HG03457 (cell line): ENCODE results near the gene NMNAT3.
"Not testable (repeated sequence)": the region's sequence is repeated elsewhere in the genome, so short reads cannot be mapped to it uniquely, and the experiment has no call there.

ENCODE experiments used
- ATAC-seq: cut with Tn5 transposase; IDR thresholded peaks from one replicate; pipeline ENCODE4 v1.9.1; 2021; ENCODE audit warnings: moderate number of reproducible peaks; ENCODE audit not compliant: unreplicated experiment

Gene NMNAT3

DNA sequence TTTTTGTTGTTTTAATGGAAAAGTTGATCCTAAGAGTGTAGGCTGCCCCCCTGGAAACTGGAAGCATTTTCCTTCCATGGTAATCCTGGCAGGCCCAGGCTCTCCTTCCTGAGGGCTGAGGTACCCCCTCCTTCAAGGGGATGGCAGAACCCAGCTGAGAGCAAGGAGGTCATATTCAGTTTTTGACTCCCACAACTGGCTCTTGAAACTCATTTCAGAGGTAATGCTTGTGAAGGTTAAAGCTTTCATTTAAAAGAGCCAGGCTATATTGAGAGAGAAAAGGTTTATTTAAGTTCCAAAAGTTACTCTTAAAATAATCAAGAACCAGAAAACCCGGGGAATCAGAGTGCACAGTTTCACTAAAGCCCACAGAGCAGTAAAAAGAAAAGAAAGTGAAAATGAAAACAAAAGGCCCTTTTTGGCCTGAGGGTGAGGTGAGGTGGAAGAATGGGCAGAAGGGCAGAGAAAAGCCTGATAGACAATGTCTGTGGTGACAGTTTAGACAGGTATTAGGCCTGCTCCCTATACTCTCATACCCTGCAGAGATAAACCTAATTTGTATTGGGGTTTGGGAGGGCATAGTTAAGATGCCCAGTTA is 91.3 kb downstream of the NMNAT3 start:
- no peak for ATAC-seq

DNA sequence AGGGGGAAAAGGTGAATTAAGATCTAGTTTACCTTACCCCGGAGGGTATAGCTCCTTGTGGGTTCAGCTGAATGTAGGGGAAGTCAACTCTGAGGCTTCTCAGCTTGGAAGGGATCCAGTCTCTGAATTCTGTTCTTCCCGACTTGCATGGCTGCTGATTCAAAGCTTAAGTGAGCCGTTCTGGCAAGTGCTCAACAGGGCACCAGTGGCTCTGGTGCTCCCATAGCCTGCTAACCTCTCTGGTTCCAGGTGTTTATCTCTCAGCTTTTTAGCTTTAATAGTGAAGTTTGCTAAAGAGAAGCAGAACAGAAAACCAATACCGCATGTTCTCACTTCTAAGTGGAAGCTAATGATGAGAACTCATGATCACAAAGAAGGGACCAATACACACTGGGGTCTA is 92.0 kb downstream of the NMNAT3 start:
- ATAC-seq: no peak

DNA sequence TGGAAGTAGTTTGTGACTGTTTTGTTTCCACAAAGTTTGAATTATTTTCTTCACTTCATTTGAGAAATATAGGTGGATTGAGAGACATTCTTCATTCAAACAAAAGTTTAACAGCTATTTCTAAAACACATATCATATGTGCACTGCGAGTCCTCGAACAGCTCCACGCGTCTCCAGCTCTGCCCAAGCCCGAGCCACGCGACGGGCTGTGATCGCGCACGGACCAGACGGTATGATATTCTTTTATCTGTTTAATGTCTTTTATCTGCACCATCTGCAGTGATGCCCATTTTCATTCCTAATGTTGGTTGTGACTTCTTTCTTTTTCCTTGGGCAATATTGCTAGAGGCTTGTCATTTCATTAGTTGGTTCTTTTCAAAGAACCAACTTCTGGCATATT is 94.1 kb downstream of the NMNAT3 start:
- ATAC-seq: not testable (repeated sequence)

DNA sequence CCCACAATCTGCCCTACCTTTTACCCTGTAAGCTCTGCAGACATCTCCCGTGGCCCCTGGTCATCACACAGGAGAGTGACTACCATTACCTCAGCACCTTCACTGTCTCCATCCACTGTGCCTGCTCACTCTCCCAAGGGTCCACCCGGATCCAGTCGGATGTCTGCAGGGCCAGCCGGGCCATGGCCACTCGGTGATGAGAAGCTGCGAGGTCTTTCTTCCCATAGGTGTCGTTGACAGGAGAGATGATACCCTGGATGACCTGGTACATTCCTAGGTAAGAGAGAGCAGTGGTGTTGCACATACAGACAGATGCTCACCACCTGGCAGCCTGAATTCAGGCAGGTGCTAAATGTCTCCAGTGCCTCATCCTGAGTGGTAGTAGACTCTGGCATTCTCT is 99.0 kb downstream of the NMNAT3 start:
- no peak for ATAC-seq

DNA sequence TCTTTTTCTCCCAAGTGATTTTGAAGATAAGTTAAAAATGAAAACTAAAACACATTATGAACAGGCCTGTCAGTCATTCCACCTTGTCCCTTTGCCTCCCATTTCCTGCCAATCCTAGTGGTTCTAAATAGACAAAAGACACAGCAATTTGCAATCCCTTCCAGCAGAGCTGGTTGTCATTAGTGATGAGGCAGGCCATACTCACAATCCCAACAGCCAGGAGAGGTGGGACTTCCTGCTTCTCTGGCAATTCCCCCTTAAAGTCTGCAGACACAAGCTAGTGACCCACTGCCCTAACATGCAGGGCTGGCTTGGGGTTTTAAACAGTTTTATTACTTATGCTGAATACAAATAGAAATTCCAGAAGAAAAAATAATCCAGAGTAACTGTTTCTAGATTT is 99.9 kb downstream of the NMNAT3 start:
- no peak for ATAC-seq

DNA sequence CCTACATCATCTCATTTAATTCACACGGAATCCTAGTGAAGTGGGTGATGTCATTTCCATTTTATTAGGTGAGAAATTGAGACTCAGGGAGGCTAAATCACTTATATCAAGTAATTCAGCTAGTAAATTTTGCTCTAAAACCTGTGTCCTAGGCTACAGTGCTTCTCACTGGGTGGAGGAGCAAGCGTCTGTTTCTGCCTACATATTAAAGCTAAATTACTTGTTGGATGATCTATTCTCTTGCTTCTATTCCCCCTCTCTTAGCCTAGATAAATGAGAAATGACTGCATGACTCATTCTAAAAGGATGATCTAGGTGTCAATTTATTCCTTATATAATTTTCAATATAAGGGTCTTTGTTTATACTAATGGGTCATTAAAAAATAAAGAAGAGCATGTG is 100.4 kb downstream of the NMNAT3 start:
- ATAC-seq: no peak

DNA sequence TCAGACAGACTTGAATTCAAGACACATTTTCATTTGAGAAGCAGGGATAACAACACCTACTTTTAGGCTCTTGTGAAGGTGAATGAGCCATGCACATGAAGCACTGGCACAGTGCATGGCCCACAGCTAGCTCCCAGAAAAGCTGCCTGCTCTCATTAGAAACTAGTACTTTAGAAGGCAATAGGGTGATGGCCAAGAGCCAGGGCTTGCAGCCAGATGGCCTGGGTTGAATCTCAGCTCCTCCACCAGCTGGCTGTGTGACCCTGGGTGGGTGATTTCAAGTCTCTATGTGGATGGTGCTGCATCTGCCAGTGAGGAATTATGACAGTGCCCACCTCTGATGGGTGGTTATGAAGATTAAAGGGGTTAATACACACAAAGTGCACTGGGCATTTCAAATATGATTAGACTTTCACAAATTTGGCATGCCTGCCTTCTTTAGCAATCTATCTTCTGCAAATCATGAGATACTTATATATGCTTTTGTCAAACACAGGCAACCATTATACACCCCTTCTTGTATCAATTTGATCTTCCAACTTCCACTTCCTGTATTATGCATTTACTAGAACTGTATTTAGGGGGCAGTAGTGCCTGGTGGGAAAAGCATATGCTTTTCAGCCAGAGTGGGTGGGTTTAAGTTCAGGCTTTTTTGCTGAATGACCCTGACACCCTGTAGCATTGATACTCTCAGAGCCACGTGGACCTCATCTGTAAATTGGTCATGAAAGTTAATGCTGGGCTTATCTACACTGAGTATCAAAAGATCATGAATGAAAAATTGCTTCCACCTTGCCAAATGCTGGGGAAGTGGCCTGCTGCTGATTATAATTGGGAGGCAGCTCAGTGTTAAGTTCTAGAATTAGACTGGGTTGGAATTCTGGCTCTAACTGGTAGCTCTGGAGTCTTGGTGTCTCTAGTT is 103.5 kb downstream of the NMNAT3 start:
- no peak for ATAC-seq

DNA sequence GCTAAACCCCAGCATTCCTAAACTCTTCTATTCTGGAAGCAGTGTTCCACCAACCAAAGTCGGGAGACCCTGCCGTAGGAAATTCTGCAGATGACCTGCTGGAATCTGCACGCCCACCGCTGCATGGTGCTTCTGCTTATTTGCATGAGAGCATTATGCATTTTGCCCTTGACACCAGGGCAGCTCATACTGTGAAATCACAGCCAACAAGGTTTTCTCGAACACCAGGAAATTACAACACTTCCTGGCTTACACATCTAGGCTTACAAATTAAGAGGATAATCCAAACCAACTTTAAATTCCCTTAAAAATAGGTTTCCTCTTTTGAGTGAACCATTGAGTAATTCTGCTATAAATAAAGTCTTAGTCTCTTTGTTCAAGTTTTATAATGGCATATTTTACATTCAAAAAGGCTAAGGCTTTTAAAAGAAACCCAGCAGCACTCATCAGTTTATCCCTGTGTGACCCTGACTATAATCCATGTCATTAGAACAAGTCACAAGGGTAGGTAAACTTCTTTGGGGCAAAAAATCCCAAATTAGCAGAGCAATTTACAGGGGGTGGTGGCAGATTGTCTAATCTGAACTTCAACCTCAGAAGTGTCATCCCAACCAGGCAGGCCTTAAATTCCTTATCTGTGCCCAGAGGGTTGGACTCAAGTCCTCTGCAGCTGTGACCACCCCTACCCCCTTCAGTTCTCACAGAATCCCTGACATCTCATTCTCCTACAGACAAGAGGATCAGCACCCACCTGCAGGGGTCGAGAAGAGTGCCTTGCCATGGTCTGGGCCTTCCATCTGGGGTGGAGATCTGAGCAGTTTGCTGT is 104.7 kb downstream of the NMNAT3 start:
- ATAC-seq: no peak

DNA sequence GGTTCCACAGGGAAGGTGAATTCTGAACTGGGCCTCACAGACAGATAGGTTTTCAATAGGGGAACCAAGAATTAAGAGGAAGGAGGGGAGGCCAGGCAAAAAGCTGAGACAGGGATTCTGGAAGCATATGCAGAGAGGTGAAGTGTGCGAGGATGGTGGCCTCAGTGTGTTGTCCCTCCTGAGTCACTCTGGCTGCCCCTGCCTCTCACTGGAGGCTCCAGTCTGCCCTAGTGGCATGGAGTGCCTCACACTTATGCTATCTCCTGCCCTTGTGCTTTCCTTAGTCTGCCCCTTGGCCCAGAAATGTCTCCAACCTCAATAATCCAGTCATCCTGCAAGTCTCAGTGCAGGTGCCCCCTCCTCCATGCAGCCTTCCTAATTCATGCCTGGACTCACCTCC is 106.1 kb downstream of the NMNAT3 start:
- ATAC-seq: no peak

DNA sequence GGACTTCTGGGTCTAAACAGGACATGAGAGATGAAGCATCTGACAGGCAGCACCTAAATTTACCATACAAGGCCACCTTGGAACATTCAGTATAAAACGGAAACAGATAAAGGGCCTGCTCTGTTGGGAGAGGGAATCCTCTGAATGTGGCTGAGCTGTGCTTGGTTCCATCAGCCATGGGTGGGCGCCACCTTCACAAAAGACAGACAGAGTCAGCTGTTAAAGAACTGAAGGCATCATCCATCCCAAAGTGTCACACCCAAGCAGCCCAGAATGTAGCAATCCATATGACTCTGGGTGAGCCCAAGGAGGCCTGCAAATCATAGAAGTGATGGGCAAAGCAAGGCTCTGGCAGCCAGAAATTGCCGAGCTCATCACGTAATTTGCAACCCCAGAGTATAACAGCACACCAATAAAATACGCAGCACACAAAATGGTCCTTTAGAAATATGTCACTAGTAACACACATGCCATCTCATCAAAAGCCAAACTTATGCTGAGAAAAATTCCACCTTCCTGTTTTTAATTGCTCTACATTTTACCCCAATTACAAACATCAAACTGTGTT is 113.4 kb downstream of the NMNAT3 start:
- no peak for ATAC-seq

DNA sequence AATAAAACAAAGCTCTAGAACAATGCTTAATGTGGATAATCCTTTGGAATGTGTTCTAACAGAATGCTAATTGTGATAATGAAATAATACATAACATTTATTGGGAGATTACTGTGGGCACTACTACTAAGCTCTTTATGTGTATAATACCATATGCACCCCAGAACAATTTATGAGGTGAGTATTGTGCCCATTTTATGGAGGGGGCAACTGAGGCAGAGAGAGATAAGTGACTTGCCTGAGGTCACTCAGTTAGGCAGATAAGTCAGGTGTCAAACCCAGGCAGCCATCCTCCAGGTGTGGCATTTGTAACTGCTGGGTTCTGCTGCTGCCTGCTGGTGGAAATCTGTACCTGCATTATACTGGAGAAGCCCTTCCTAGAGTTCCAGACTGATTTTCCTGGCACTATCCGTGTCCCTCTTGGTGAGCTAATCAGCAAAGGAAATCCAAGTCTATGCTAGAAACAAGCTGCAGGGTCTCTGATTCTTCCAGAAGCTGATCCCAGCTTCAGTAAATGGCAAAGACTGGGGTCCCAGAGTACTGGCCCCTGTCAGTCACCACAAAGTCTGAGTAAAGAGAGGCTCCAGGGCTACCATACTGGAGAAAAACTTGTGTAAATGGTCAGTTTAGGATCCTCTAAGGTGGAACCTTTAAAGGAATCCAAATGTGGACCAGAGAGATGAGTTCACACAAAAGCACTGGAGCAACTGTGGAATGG is 115.7 kb downstream of the NMNAT3 start:
- no peak for ATAC-seq

DNA sequence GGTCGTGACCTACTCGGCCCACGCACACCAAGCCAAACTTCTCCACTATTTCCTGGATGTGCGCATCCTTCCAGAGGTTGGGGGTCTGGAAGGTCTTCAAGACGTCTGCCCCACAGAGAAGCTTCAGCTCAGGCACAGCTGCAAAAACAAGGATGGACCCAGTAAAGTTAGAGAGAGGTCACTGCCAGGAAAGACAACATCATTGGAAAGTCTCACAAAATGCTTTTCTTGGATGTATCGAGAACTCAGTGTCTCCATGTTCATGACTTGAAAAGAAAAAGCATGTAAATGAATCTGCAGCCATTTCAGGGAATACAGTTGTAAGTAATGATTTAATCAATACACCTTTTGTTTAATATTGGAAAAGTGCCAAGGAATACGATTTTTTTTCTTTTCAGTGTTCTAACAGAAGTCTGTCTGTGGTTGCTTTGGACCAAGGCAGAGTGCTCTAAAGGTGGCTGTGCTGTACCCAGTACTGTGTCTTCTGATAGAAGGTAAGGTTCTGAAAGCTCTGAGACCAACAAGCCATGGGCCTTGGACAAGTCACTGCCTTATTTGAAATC is 116.4 kb downstream of the NMNAT3 start:
- ATAC-seq: no peak

DNA sequence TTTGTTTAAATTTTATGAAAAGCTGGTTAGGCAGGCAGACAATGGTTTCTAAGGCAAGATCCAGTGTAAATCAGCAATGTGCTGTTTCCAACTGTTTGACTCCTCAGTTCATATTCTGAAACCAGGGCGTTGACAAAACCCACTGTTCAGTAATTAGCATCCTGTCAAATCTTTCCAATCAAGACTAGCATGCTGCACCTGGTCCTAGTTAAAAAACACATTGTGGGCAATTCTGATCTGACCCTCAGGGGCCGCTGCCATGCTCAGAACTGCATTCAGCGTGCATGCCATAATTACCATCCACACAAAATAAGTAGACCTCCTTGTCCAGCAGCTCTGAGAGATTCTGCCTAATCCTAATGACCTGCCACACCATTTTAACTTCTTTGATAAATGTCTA is 117.4 kb downstream of the NMNAT3 start:
- ATAC-seq: no peak

DNA sequence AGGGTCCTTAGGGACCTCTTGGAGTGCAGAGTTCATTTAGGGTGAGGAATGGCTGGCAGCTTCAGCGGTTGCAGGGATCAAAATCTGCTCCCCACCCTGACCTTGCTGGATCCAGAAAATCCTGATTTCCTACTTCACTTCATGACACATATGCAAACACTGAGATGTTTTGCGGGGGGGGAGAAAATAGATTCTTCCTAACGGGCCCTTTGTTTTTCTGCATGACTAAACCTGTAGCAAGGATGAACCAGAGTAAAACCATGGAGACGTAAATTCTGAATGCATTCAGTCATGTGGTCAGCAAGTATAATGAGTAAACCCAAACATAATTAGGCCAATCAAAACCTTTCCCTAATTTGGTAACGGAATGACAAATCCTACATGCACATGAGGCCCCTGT is 118.2 kb downstream of the NMNAT3 start:
- ATAC-seq: no peak

DNA sequence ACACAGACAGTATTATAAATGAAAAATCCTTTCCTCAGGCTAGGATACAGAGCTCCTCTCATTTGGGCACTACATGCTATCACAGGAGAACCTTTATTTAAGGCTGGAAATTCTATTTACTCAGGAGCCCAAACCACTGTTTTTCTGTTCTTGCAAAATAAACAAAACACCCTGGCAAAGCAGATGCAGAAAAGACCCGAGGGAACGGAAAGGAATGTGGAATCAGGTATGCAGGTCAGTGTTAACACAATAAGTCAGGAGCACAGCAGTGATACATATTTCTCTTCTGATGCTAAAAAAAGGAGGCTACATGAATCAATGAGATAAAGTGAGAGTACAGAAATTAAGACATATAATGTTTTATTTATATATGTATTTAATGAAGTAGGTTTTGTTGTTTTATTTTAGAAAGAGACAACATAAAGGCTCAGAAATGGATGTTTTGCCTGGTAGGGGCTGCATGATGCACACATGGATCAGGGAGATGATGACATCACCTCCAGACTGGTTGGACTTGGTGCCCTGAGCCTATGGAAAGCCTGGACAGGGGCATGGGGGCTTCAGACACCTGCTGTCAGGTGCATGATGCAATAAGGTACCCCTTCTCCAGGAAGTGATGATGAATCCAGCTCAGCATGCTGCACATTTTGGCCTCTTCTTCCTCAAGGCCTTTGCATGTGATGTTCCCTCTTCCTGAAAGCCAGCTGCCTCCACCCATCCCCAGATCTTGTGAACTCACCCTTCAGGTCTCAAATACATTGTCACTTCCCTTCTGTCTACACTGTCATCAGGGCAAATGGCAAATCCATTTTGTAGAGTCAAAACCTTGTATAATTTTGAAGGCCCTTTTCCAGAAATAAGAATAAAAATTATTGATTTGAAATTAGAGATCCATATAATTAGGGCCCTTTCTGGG is 119.2 kb downstream of the NMNAT3 start:
- ATAC-seq: no peak

DNA sequence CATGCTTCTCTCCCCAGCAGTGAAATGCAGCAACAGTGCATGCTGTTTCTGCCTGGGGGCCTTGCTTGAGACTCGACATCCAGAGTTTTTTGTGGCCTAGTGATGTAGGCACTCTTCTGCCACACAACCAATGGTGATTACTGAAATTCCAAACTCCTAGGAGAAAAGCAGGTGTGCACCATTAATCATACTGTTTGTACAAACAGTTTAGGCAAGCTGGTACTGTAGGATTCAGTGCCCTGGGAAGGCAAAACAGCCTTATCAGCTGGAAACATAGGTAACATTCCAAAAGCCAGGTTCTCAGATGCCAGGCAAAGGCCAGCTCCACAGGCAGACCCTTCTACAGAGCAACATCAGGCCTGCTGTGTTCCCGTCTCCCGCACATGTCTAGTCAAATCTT is 120.7 kb downstream of the NMNAT3 start:
- no peak for ATAC-seq

DNA sequence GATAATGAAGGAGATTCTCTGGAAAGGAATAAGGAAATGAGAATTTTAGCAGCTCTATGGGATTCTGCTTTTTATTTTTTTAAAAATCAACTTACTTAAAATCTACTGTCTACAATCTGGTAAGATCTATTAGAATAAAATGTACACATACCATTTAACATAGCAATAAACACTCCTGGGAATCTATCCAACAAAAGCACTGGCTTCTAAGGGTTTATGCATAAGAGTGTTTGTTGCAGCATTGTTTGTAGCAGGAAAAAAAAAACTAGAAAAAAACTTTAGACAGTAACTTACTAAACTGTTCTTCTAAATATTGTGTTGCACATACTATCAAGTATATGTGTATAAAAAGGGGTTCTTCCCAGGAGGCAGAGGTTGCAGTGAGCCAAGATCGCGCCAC is 122.5 kb downstream of the NMNAT3 start:
- no peak for ATAC-seq

DNA sequence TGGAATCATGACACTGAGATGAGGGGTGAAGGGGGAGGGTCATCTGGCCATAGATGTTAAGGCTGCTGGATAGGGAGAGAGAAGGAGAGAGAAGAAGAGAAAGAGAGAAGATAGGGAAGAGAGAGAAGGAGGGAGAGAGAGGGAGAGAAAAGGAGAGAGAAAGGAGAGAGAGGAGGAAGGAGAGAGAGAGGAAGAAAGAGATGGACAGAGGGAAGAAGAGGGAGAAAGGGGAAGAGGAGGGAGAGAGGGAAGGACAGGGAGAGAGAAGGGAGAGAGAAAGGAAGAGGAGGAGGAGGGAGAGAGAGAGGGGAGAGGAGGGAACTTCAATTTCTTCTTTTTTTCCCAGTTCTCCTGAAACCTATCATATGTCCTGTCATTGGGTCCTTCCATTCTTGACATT is 123.1 kb downstream of the NMNAT3 start:
- ATAC-seq: no peak

DNA sequence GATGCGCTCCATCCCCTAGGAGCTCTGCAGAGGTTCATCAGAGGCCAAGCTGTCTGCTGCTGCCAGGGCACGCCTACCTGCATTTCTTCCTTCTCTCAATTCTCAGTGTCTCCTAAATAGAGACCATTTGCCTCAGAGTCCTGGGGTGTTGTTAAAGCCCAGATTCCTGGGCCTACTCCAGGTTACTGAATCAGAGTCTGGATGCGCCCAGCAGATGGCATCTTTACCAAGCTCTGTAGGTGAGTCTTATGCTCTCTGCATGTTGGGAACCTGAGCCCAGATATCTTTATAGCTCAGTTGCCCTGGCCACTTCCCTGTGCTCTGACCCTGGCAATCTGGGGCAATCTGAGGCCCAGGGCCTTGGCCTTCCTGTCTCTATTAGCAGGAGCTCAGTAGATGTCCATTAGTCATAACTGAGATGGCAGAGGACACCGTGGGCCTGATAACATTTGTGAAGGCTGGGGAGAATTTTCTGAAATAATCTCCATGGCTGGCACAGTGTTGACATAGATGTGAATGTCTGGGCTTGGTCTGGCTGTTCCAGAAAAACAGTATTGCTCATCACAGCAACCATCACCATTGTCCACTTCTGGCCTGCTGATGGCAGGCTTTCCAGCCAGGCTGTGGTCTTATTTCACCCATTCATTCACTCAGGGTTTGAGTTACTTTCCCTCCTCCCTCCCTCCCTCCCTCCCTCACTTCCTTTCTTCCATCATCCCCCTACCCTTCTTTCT is 125.0 kb downstream of the NMNAT3 start:
- ATAC-seq: no peak
